Immature natural killer cell (primary cell): Measurements from ENCODE around the gene SUPT6H. TPM values are rescaled to one million over a fixed set of nuclear protein-coding genes. Genes with fewer than 3 reads are reported as not detected.
"Not testable (repeated sequence)": the region's sequence is repeated elsewhere in the genome, so short reads cannot be mapped to it uniquely, and the experiment has no call there.

ENCODE experiments used
- DNase-seq, 3 donors: peaks; one replicate each; pipeline ENCODE4 v3.0.0; 2022; ENCODE audit warnings: mixed read lengths in 1 of 3
- H3K27ac Mint-ChIP-seq, 6 donors: one replicate each; pipeline ENCODE4 v1.8.0; 2020; ENCODE audit warnings: mixed read lengths in 6 of 6, mild to moderate bottlenecking in 5 of 6, inconsistent platforms in 4 of 6, moderate library complexity in 3 of 6
- H3K27me3 Mint-ChIP-seq, 3 donors: one replicate each; pipeline ENCODE4 v1.8.0; 2020 to 2021; ENCODE audit warnings: low read depth in 3 of 3, mild to moderate bottlenecking in 3 of 3, mixed read lengths in 3 of 3, moderate library complexity in 3 of 3, inconsistent platforms in 1 of 3
- H3K36me3 Mint-ChIP-seq, 3 donors: one replicate each; pipeline ENCODE4 v1.8.0; 2020; ENCODE audit warnings: mixed read lengths in 3 of 3, inconsistent platforms in 2 of 3, mild to moderate bottlenecking in 2 of 3
- H3K4me1 Mint-ChIP-seq, 2 donors: one replicate each; pipeline ENCODE4 v1.8.0; 2020; ENCODE audit warnings: inconsistent platforms in 2 of 2, mild to moderate bottlenecking in 2 of 2, mixed read lengths in 2 of 2, moderate library complexity in 1 of 2
- H3K4me3 Mint-ChIP-seq, 5 donors: one replicate each; pipeline ENCODE4 v1.8.0; 2020; ENCODE audit warnings: mild to moderate bottlenecking in 5 of 5, mixed read lengths in 5 of 5, inconsistent platforms in 3 of 5, moderate library complexity in 3 of 5
- H3K9me3 Mint-ChIP-seq, 6 donors: one replicate each; pipeline ENCODE4 v1.8.0; 2020; ENCODE audit warnings: mild to moderate bottlenecking in 6 of 6, mixed read lengths in 6 of 6, inconsistent platforms in 4 of 6, moderate library complexity in 3 of 6
- polyA plus RNA-seq, 3 donors: library from polyadenylated mRNA; unstranded; fragments of 300-500 nt; fragmentation: Illumina TruSeq; gene quantifications; one replicate each; pipeline ENCODE4 v1.2.3, GENCODE V29; 2021

The SUPT6H gene
- polyA plus RNA-seq, 3 donors from 2014 or later, result 5.2 to 18.3 (median 7.4) TPM

DNA sequence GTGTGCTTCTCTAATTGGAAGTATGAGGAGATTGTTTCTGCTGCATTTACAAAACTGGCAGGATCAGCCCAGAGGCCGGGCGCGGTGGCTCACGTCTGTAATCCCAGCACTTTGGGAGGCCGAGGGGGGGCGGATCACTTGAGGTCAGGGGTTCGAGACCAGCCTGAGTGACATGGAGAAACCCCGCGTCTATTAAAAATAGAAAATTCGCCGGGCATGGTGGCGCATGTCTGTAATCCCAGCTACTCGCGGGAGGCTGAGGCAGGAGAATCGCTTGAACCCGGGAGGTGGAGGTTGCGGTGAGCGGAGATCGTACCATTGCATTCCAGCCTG, 59.0 kb downstream of the SUPT6H start:
- DNase-seq, H3K9me3 Mint-ChIP-seq: not testable (repeated sequence)
- Mint-ChIP-seq H3K27me3 (peaks cover 3 to 25% (median 16%) of the 10 kb centered on the region in 3 donors), H3K4me3 (peak overlapping the region; percentile 95 to 100 (median 98)), H3K36me3 (peaks cover 6 to 33% (median 21%) of the 10 kb centered on the region in 3 donors), H3K27ac (peak overlapping the region; percentile 93 to 99 (median 95)), H3K4me1 (peaks cover 52 to 61% of the 10 kb centered on the region in 2 donors)

- H3K27ac Mint-ChIP-seq, result peak overlapping the region in 1 of 6 donors; percentile 12
- H3K4me1 Mint-ChIP-seq, result peaks cover 62 to 72% of the 10 kb centered on the region in 2 donors
- H3K4me3 Mint-ChIP-seq, result peak overlapping the region in 2 of 5 donors; percentile 24 to 32
- H3K36me3 Mint-ChIP-seq, result peaks cover 6 to 33% (median 21%) of the 10 kb centered on the region in 3 donors
- no peak for DNase-seq
- no peaks in the 10 kb centered on the region for H3K9me3 Mint-ChIP-seq
- peaks cover 6 to 25% (median 12%) of the 10 kb centered on the region in 3 donors for H3K27me3 Mint-ChIP-seq
Observed at GRCh38 chr17:28722417-28723158, 60.6 kb downstream of the SUPT6H start.

- no peak for DNase-seq
- Mint-ChIP-seq H3K4me1 (peaks cover 64 to 75% of the 10 kb centered on the region in 2 donors), H3K36me3 (peaks cover 6 to 33% (median 21%) of the 10 kb centered on the region in 3 donors), H3K27ac (peak overlapping the region in 2 of 6 donors; percentile 39 to 83), H3K4me3 (peak overlapping the region in 4 of 5 donors; percentile 5 to 47 (median 30)), H3K27me3 (peaks cover 9 to 27% (median 10%) of the 10 kb centered on the region in 3 donors), H3K9me3 (no peaks in the 10 kb centered on the region)
Observed at GRCh38 chr17:28723159-28723835, 61.3 kb downstream of the SUPT6H start.

- H3K27ac Mint-ChIP-seq, result peak overlapping the region in 3 of 6 donors; percentile 13 to 83 (median 23)
- peaks cover 64 to 75% of the 10 kb centered on the region in 2 donors for H3K4me1 Mint-ChIP-seq
- not testable (repeated sequence) for H3K9me3 Mint-ChIP-seq, DNase-seq
- H3K4me3 Mint-ChIP-seq, result peak overlapping the region; percentile 47 to 82 (median 74)
- peaks cover 12 to 26% (median 12%) of the 10 kb centered on the region in 3 donors for H3K27me3 Mint-ChIP-seq
- peaks cover 6 to 33% (median 21%) of the 10 kb centered on the region in 3 donors for H3K36me3 Mint-ChIP-seq
Observed at GRCh38 chr17:28723836-28724499, 62.0 kb downstream of the SUPT6H start.

DNA sequence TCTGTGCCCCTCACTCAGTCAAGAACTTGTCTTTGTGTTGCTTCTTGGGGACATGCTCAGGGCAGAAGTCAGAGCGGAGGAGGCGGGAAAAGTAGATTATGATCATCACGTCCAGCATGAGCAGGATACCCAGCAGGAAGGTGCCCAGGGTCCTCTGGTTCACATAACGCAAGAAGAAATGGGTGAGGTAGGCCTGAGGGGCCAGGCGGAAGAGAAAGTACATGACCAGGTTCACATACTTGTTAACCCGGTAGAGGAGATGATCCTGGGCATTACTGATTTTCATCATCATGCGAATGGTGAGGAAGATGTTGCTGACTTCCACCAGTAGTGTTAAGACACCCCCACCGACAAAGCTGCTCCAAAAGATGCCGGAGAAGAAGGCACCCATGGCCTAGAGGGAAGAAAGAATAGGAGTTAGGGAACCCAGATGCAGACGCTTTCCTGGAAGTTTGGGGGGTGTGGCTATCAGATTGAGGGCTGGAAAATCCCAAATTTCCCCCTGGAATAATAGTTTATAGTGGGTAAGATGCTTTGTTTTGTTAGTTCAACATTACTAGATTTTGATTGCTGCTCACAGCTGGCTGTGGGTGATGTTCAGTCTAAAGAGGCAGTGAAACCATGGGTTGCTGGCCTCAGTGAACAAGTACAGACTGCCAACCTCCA, 62.6 kb downstream of the SUPT6H start:
- H3K27ac Mint-ChIP-seq, result peak overlapping the region in 3 of 6 donors; percentile 17 to 73 (median 23)
- DNase-seq, result no peak
- peaks cover 61 to 72% of the 10 kb centered on the region in 2 donors for H3K4me1 Mint-ChIP-seq
- peak overlapping the region; percentile 73 to 82 (median 76) for H3K4me3 Mint-ChIP-seq
- peaks cover 6 to 33% (median 21%) of the 10 kb centered on the region in 3 donors for H3K36me3 Mint-ChIP-seq
- H3K27me3 Mint-ChIP-seq, result peaks cover 9 to 24% (median 12%) of the 10 kb centered on the region in 3 donors
- no peaks in the 10 kb centered on the region for H3K9me3 Mint-ChIP-seq

DNA sequence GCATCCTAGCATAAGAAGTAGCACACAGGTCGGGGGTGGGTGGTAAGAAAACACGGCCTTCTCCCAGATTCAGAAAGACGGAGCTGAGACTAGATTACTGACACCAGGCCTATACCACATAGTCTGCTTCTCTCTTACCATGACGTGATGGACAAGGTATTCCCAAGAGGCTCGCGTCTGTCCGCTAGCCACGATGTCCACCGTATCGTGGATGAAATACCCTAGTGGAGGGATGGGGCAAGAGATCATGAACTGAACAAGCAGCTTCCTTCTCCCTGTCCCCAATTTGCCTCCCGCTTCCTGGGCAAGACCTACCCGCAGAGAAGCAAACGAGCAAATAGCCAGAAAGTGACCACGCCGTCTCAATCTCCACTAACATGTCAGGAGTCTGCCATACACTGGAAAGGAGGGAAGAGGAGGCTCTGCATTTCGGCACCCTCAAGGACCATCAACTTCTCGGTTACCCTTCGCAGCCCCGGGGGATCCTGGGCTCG, 63.2 kb downstream of the SUPT6H start:
- peaks cover 55 to 66% of the 10 kb centered on the region in 2 donors for H3K4me1 Mint-ChIP-seq
- peak overlapping the region; percentile 73 to 82 (median 76) for H3K4me3 Mint-ChIP-seq
- H3K36me3 Mint-ChIP-seq, result peaks cover 6 to 30% (median 15%) of the 10 kb centered on the region in 3 donors
- H3K27me3 Mint-ChIP-seq, result peaks cover 7 to 20% (median 10%) of the 10 kb centered on the region in 3 donors
- DNase-seq, result no peak
- peak overlapping the region in 4 of 6 donors; percentile 4 to 73 (median 35) for H3K27ac Mint-ChIP-seq
- no peaks in the 10 kb centered on the region for H3K9me3 Mint-ChIP-seq

DNA sequence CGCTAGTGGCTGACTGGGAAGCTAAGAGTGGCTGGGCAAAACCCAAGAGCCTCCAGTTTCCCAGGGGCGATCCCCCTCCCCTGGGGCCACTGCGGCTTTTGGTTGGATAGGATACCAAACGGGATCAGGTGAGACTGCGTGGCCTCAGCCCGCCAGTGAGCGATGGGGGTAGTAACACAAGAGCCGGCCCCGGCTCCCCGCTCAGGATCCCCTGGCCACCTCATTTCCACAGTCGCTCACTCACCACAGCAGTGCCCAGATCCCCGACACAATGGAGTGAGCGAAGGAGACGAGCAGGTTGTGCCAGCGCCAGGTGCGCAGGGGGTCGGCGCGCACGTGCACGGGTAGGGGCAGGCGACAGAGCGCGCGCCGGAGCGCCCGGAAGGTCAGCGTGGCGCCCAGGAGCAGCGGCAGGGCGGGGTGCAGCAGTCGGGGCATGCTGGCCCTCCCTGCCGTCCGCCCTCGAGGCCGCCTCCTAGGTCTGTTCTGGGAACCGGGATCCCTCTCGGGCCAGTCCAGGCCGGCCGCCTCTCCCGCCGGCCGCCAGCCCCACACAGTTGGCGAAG, 63.7 kb downstream of the SUPT6H start:
- H3K4me1 Mint-ChIP-seq, result peaks cover 50 to 60% of the 10 kb centered on the region in 2 donors

GRCh38 chr17:28726226-28726626, 64.2 kb downstream of the SUPT6H start, which contains the start of gene TLCD1:
TLCD1 (minus strand) TSS chr17:28726233; CDS start chr17:28726097, 136 bp downstream.
- H3K4me3 Mint-ChIP-seq, result peak within 1 kb of the TSS; percentile 93 to 98 (median 94)
- peaks cover 7 to 15% (median 10%) of the 10 kb centered on the region in 3 donors for H3K27me3 Mint-ChIP-seq
- H3K9me3 Mint-ChIP-seq, result no peaks in the 10 kb centered on the region
- H3K4me1 Mint-ChIP-seq, result peaks cover 45 to 56% of the 10 kb centered on the region in 2 donors
- peak; percentile 50 to 69 (median 55) for DNase-seq
- peaks cover 6 to 25% (median 10%) of the 10 kb centered on the region in 3 donors for H3K36me3 Mint-ChIP-seq
- peak within 1 kb of the TSS; percentile 23 to 98 (median 78) for H3K27ac Mint-ChIP-seq

More for the DNA sequence above, 63.7 kb downstream of the SUPT6H start:
- H3K9me3 Mint-ChIP-seq, result no peaks in the 10 kb centered on the region
- H3K36me3 Mint-ChIP-seq, result peaks cover 6 to 26% (median 10%) of the 10 kb centered on the region in 3 donors
- peak overlapping the region; percentile 76 to 94 (median 80) for H3K4me3 Mint-ChIP-seq
- H3K27me3 Mint-ChIP-seq, result peaks cover 7 to 16% (median 10%) of the 10 kb centered on the region in 3 donors
- no peak for DNase-seq
- peak overlapping the region in 1 of 6 donors; percentile 4 for H3K27ac Mint-ChIP-seq

- Mint-ChIP-seq H3K4me1 (peaks cover 40 to 51% of the 10 kb centered on the region in 2 donors), H3K36me3 (peaks cover 6 to 23% (median 10%) of the 10 kb centered on the region in 3 donors)
Observed at GRCh38 chr17:28726627-28727491, 64.9 kb downstream of the SUPT6H start.

DNA sequence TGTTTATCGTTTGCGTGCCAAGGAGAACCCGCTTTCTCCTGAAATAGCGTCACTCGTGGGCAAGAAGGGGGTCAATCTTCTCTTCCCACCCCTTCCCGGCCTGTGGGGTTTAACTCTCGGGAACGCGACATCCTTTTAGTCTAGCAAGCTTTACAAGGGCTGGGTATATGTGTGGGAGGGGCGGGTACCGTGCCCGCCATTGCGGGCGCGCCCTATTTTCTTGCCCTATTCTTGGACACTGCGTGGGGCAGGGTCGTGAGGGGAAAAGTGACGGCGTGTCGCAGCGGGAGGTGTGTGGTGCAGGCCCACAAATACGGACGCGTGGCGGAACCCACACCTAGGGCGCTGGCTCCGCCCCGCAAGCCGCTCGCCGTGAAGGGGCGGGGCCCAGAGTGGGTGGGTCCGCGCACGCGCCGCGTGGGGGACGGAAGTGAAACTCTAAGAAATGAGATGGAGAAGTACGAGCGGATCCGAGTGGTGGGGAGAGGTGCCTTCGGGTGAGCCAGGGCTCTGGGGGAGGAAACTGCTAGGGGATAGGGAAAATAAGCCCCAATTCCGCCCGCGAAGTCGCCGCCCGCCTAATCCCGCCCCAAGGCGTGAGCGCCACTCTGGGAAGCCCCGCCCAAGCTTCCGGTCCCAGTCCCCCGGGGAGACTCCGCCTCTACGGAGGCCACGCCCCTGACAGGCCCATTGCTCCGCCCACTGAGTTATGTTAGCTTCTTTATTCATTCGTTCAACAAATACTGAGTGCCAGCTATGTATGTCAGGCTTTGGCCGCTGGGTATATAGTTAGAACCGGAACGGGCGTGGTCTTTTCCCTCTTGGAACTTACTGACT, 66.6 kb downstream of the SUPT6H start, which contains the start of gene NEK8:
Gene NEK8 (plus strand): TSS at position 425 of the 837 bp plus-strand sequence. CDS start 26 bp downstream, at position 451.
- Mint-ChIP-seq H3K4me1 (peaks cover 38 to 46% of the 10 kb centered on the region in 2 donors), H3K4me3 (peak within 1 kb of the TSS; percentile 93 to 98 (median 94)), H3K36me3 (peaks cover 4 to 14% (median 8%) of the 10 kb centered on the region in 3 donors), H3K27ac (peak within 1 kb of the TSS; percentile 93 to 98 (median 97)), H3K27me3 (peaks cover 7 to 10% (median 10%) of the 10 kb centered on the region in 3 donors), H3K9me3 (no peaks in the 10 kb centered on the region)
- DNase-seq, result peak; percentile 96 to 97 (median 97)

More at GRCh38 chr17:28726627-28727491, 64.9 kb downstream of the SUPT6H start:
- Mint-ChIP-seq H3K27ac (peak overlapping the region; percentile 66 to 98 (median 93)), H3K27me3 (peaks cover 7 to 10% (median 10%) of the 10 kb centered on the region in 3 donors), H3K9me3 (no peaks in the 10 kb centered on the region), H3K4me3 (peak overlapping the region; percentile 93 to 98 (median 94))
- DNase-seq, result peak; percentile 86 to 88 (median 88)

DNA sequence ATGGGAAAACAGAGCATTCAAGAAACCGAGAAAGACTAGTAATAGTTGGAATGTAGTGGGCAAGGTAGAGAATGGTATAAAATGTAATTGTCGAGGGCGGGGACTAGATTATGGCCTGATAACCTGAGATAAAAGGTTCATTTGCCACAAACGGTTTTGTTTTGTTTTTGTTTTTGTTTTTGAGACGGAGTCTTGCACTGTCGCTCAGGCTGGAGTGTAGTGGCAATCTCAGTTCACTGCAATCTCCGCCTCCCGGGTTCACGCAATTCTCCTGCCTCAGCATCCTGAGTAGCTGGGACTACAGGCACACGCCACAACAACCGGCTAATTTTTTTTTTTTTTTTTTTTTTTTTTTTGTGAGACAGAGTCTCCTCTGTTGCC, 67.9 kb downstream of the SUPT6H start:
- Mint-ChIP-seq H3K4me3 (peak overlapping the region in 2 of 5 donors; percentile 7 to 47), H3K4me1 (peaks cover 30 to 34% of the 10 kb centered on the region in 2 donors), H3K27ac (peak overlapping the region in 1 of 6 donors; percentile 35)

More for the DNA sequence above, 67.9 kb downstream of the SUPT6H start:
- Mint-ChIP-seq H3K9me3 (no peaks in the 10 kb centered on the region), H3K36me3 (peaks cover 0 to under 1% (median 0%) of the 10 kb centered on the region in 3 donors), H3K27me3 (peaks cover 6 to 10% (median 7%) of the 10 kb centered on the region in 3 donors)
- no peak for DNase-seq
